ENCODE results near the gene RTEL1. TPM values are rescaled to one million over a fixed set of nuclear protein-coding genes. Genes with fewer than 3 reads are reported as not detected.
A peak's percentile ranks its signal among the peaks of the same experiment; 100 is the strongest.

RTEL1 gene
- polyA plus RNA-seq, 3 donors = 1.0 to 15.5 (median 4.8) TPM

GRCh38 chr20:63672666-63673065 lies 14.6 kb downstream of the RTEL1 start:
- H3K36me3 ChIP-seq (replicated peaks in 1 of 2; ENCODE audit: control insufficient read depth in 1 of 2, insufficient read depth in 2 of 2, low read length in 2 of 2) = peaks cover 33 to 55% of the 10 kb centered on the region in 2 donors
- H3K27me3 Mint-ChIP-seq (ENCODE audit: low read depth in 3 of 3) = peaks cover 0 to 2% (median 0%) of the 10 kb centered on the region in 3 donors

GRCh38 chr20:63673951-63674350 lies 15.8 kb downstream of the RTEL1 start:
- Mint-ChIP-seq H3K4me1 (no peaks in the 10 kb centered on the region), H3K36me3 (peaks cover 38 to 66% of the 10 kb centered on the region in 2 donors), H3K9me3 (no peaks in the 10 kb centered on the region), H3K4me3 (no peak overlapping the region), H3K27me3 (ENCODE audit: low read depth in 3 of 3) (peaks cover 0 to 2% (median 0%) of the 10 kb centered on the region in 3 donors), H3K27ac (no peak overlapping the region)
- Histone ChIP-seq H3K27ac (ENCODE audit: low read depth in 1 of 2, low read length in 2 of 2) (no peak overlapping the region), H3K9ac (ENCODE audit: insufficient read depth, low read length, poor library complexity, severe bottlenecking) (no peak overlapping the region), H3K27me3 (ENCODE audit: control insufficient read depth in 2 of 2, insufficient read depth in 2 of 2, low read length in 2 of 2) (no peaks in the 10 kb centered on the region), H3K9me3 (replicated peaks in 1 of 2; ENCODE audit: control insufficient read depth in 1 of 2, insufficient read depth in 1 of 2, low read length in 2 of 2) (no peaks in the 10 kb centered on the region), H2AFZ (ENCODE audit: insufficient read depth, low read depth, low read length, poor library complexity, severe bottlenecking) (no peak overlapping the region), H4K20me1 (ENCODE audit: insufficient read depth, low read length) (no peaks in the 10 kb centered on the region), H3K4me3 (replicated peaks in 1 of 3; ENCODE audit: low read depth in 2 of 3, low read length in 3 of 3) (no peak overlapping the region), H3K4me1 (ENCODE audit: control insufficient read depth in 1 of 2, insufficient read depth in 2 of 2, low read length in 2 of 2) (no peaks in the 10 kb centered on the region), H3K4me2 (replicated peaks; ENCODE audit: extremely low read depth, low read length, poor library complexity, severe bottlenecking) (no peak overlapping the region), H3K79me2 (ENCODE audit: insufficient read depth, low read length) (no peaks in the 10 kb centered on the region), H3K36me3 (replicated peaks in 1 of 2; ENCODE audit: control insufficient read depth in 1 of 2, insufficient read depth in 2 of 2, low read length in 2 of 2) (peaks cover 30 to 53% of the 10 kb centered on the region in 2 donors)
- WGBS (ENCODE audit: insufficient coverage) = 98% methylated on average over 13 of the region's 14 CpGs
- TF ChIP-seq CTCF (IDR thresholded peaks at IDR 0.05) = no peak
- DNase-seq = no peak
- intact Hi-C loops (cut with micrococcal nuclease) = no loop called here

More at GRCh38 chr20:63672666-63673065, 14.6 kb downstream of the RTEL1 start:
- no peak overlapping the region for H3K4me3 ChIP-seq (replicated peaks in 1 of 3; ENCODE audit: low read depth in 2 of 3, low read length in 3 of 3)
- H3K9me3 ChIP-seq (replicated peaks in 1 of 2; ENCODE audit: control insufficient read depth in 1 of 2, insufficient read depth in 1 of 2, low read length in 2 of 2) = no peaks in the 10 kb centered on the region
- H3K4me1 ChIP-seq (ENCODE audit: control insufficient read depth in 1 of 2, insufficient read depth in 2 of 2, low read length in 2 of 2) = no peaks in the 10 kb centered on the region
- WGBS (ENCODE audit: insufficient coverage) = 99% methylated on average over 10 of the region's 10 CpGs
- no peak overlapping the region for H3K9ac ChIP-seq (ENCODE audit: insufficient read depth, low read length, poor library complexity, severe bottlenecking)
- no peak for TF ChIP-seq CTCF (IDR thresholded peaks at IDR 0.05)
- no peaks in the 10 kb centered on the region for H3K27me3 ChIP-seq (ENCODE audit: control insufficient read depth in 2 of 2, insufficient read depth in 2 of 2, low read length in 2 of 2)
- no peak overlapping the region for H2AFZ ChIP-seq (ENCODE audit: insufficient read depth, low read depth, low read length, poor library complexity, severe bottlenecking)
- peaks cover 43 to 67% of the 10 kb centered on the region in 2 donors for H3K36me3 Mint-ChIP-seq
- intact Hi-C loops (cut with micrococcal nuclease) = no loop called here
- H3K27ac ChIP-seq (ENCODE audit: low read depth in 1 of 2, low read length in 2 of 2) = no peak overlapping the region
- DNase-seq = no peak
- H3K4me2 ChIP-seq (replicated peaks; ENCODE audit: extremely low read depth, low read length, poor library complexity, severe bottlenecking) = no peak overlapping the region
- H3K4me1 Mint-ChIP-seq = no peaks in the 10 kb centered on the region
- no peak overlapping the region for H3K4me3 Mint-ChIP-seq
- no peaks in the 10 kb centered on the region for H4K20me1 ChIP-seq (ENCODE audit: insufficient read depth, low read length)
- H3K9me3 Mint-ChIP-seq = no peaks in the 10 kb centered on the region
- H3K79me2 ChIP-seq (ENCODE audit: insufficient read depth, low read length) = no peaks in the 10 kb centered on the region
- peak overlapping the region in 1 of 7 donors; percentile 25 for H3K27ac Mint-ChIP-seq
